IPS DF 6.9 (cell line): ENCODE data around the gene MAPRE2.
"Not testable (repeated sequence)": the region's sequence is repeated elsewhere in the genome, so short reads cannot be mapped to it uniquely, and the experiment has no call there.

Source experiments
- DNase-seq: peaks from one replicate; pipeline ENCODE4 v3.0.0-alpha.2; 2013; ENCODE audit warnings: low read depth, low spot score
- H3K27ac ChIP-seq: one replicate; pipeline ENCODE4 v1.5.1; 2013; ENCODE audit warnings: low read length, control low read depth
- H3K27me3 ChIP-seq: 2 replicates; pipeline ENCODE4 v1.6.1; 2013; ENCODE audit warnings: mild to moderate bottlenecking, low read length; ENCODE audit not compliant: control insufficient read depth, insufficient read depth
- H3K36me3 ChIP-seq: 2 replicates; pipeline ENCODE4 v1.6.1; 2013; ENCODE audit warnings: low read length; ENCODE audit not compliant: control insufficient read depth, insufficient read depth
- H3K4me1 ChIP-seq: 2 replicates; pipeline ENCODE4 v1.6.1; 2013; ENCODE audit warnings: low read length; ENCODE audit not compliant: control insufficient read depth, insufficient read depth
- H3K4me3 ChIP-seq: 2 replicates; pipeline ENCODE4 v1.5.1; 2013; ENCODE audit warnings: mild to moderate bottlenecking, low read length
- H3K9me3 ChIP-seq: 2 replicates; pipeline ENCODE4 v1.6.1; 2013; ENCODE audit warnings: low read length, inconsistent platforms; ENCODE audit not compliant: control insufficient read depth, insufficient read depth
- WGBS: extraction: QIAGEN DNeasy Blood & Tissue Kit; methylation state at CpG from one replicate; pipeline ENCODE4 v1.1.7; 2013; ENCODE audit warnings: mixed read lengths, missing lambda C conversion rate; ENCODE audit not compliant: insufficient read length, insufficient coverage; 5-methylcytosine and 5-hydroxymethylcytosine counted together

Gene MAPRE2

DNA sequence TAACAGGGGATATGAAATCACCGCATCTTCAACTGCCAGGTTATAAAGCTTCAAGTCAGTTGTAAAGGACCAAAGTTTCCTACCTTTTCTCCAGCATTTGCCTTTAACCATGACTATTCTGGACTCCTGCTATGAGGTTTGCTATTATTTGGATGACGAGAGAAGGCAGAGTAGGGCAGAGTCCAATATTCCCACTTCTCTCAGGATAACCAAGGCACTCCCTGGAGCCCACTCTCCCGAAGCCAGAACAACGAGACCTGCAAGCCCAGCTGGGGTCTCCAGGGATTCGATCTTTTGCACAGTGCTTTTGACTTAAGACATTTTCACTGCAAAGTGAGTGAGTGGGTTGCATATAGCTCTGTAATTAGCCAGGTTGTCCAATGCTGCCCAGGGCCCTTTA lies 122.5 kb downstream of the MAPRE2 start:
- no peaks in the 10 kb centered on the region for H3K9me3 ChIP-seq
- no peak overlapping the region for H3K27ac ChIP-seq
- no peak overlapping the region for H3K4me3 ChIP-seq
- no peaks in the 10 kb centered on the region for H3K36me3 ChIP-seq
- no CpG with 5 or more reads among the region's 5 CpGs for WGBS
- no peak for DNase-seq
- H3K4me1 ChIP-seq, result no peaks in the 10 kb centered on the region
- no peaks in the 10 kb centered on the region for H3K27me3 ChIP-seq

DNA sequence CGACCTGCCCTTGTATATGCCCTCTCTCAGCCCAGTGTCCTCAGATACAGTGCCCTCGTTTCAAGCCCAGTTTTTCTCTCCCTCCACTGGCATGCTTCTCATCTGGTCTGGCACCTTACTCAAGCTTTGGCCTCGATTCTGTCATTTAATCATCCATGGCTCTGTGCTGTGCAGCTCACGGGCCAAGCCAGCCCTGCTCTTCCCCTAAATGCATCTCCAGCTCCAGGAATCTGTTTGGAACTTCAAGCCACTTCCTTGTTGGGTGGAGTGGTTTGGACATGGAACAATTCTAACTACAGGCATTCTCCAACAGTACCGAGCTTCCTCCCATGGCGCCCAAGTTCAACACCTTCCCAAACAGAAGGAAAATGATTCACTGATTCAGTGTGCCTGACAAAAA lies 122.9 kb downstream of the MAPRE2 start:
- H3K9me3 ChIP-seq, result no peaks in the 10 kb centered on the region
- no peak overlapping the region for H3K4me3 ChIP-seq
- DNase-seq, result no peak
- no peaks in the 10 kb centered on the region for H3K27me3 ChIP-seq
- no peak overlapping the region for H3K27ac ChIP-seq
- no CpG with 5 or more reads among the region's 6 CpGs for WGBS
- no peaks in the 10 kb centered on the region for H3K36me3 ChIP-seq
- H3K4me1 ChIP-seq, result no peaks in the 10 kb centered on the region

DNA sequence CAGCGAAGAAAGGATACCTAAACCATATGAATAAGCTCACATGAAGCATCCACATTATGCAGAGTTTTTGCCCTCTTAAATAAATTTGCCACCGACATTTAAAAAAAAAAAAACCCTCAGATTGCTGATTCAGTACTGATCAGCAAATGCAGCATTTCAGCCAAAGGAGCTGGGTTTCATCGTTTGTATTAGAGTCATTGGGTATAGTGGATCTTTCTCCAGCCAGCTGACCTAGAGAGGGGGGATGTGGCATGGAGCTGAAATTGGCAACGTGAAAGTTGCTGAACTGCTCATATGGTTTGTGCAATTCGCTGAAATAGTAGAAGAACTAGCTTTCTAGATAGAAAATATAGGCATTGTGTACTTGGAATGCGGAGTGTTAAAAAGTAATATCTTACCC lies 126.1 kb downstream of the MAPRE2 start:
- DNase-seq, result no peak
- Histone ChIP-seq H3K9me3 (no peaks in the 10 kb centered on the region), H3K4me3 (no peak overlapping the region), H3K27ac (no peak overlapping the region), H3K27me3 (no peaks in the 10 kb centered on the region), H3K36me3 (no peaks in the 10 kb centered on the region), H3K4me1 (no peaks in the 10 kb centered on the region)
- no CpG with 5 or more reads among the region's 6 CpGs for WGBS

GRCh38 chr18:35167857-35168256 lies 126.6 kb downstream of the MAPRE2 start:
- Histone ChIP-seq H3K27me3 (no peaks in the 10 kb centered on the region), H3K27ac (no peak overlapping the region), H3K36me3 (no peaks in the 10 kb centered on the region), H3K9me3 (no peaks in the 10 kb centered on the region), H3K4me3 (no peak overlapping the region), H3K4me1 (no peaks in the 10 kb centered on the region)
- DNase-seq, result no peak

DNA sequence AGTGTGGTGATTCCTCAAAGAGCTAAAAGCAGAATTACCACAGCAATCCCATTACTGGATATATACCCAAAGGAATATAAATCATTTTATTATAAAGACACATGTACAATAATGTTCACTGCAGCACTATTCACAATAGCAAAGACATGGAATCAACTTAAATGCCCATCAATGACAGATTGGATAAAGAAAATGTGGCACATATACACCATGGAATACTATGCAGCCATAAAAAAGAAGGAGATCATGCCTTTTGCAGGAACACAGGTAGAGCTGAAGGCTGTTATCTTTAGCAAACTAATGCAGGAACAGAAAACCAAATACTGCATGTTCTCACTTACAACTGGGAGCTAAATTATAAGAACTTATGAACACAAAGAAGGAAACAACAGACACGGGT lies 129.1 kb downstream of the MAPRE2 start:
- H3K36me3 ChIP-seq, H3K27me3 ChIP-seq, DNase-seq, H3K4me3 ChIP-seq, H3K4me1 ChIP-seq, H3K9me3 ChIP-seq, H3K27ac ChIP-seq: not testable (repeated sequence)
- WGBS, result no CpG with 5 or more reads among the region's 1 CpG

DNA sequence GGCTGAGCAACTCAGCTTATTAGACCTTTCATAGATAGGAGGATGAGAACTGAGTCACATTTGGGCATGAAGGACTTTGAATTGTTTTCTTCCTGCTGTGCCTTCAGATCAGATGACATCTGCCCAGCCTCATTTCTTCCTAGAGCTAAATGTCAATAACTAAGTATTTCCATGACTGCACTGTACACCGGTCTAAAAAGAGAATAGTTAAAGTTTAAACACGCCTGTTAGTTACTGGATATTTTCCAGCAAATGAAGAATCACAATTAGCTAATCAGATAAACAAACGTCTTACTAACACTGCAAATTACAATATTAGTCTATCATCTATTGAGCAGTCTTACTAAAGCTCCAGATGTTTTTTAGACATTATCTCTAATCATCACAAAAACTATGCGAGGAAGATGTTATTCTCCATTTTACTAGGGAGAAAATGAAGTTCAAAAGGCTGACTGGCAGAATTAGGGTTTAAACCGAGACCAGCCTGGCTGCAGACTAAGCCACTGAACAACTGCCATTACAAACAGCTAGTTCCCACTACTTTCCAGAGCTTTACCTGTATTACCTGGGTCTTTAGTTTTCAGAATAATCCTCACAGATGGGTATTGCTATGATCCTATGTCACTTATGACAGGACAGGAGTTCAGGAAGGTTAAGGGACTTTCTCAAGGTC lies 130.2 kb downstream of the MAPRE2 start:
- Histone ChIP-seq H3K9me3 (no peaks in the 10 kb centered on the region), H3K36me3 (no peaks in the 10 kb centered on the region), H3K27ac (no peak overlapping the region), H3K27me3 (no peaks in the 10 kb centered on the region), H3K4me3 (no peak overlapping the region), H3K4me1 (no peaks in the 10 kb centered on the region)
- no CpG with 5 or more reads among the region's 5 CpGs for WGBS
- DNase-seq, result no peak

DNA sequence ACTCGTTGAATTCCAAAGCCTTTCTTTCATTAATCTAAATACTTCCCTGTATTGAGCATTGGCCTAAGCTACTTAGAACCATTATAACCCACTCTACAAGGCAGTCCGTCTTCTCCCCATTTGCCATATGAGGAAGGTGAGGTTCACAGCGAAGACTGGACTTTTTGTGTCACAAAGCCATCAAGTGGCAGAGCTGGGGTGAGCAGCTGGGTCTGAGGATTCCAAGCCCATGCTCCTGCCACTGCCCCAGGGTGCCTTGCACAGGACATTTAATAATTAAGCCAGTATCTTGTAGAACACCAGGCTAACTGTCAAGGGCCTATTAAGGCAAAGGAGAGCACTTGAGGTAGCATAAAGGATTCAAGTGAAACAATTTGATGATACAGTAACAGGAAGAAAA lies 130.8 kb downstream of the MAPRE2 start:
- no CpG with 5 or more reads among the region's 3 CpGs for whole genome bisulfite sequencing
- Histone ChIP-seq H3K9me3 (no peaks in the 10 kb centered on the region; the same call in 1 of the 2 replicates), H3K36me3 (no peaks in the 10 kb centered on the region), H3K4me1 (no peaks in the 10 kb centered on the region), H3K27ac (no peak overlapping the region), H3K4me3 (no peak overlapping the region), H3K27me3 (no peaks in the 10 kb centered on the region)
- DNase-seq, result no peak

GRCh38 chr18:35172451-35173035 lies 131.3 kb downstream of the MAPRE2 start:
- DNase-seq, result no peak
- no peaks in the 10 kb centered on the region for H3K4me1 ChIP-seq
- no peak overlapping the region for H3K4me3 ChIP-seq
- H3K9me3 ChIP-seq, result no peaks in the 10 kb centered on the region; the same call in 1 of the 2 replicates
- H3K27ac ChIP-seq, result no peak overlapping the region
- H3K36me3 ChIP-seq, result no peaks in the 10 kb centered on the region
- no CpG with 5 or more reads among the region's 2 CpGs for WGBS
- no peaks in the 10 kb centered on the region for H3K27me3 ChIP-seq

DNA sequence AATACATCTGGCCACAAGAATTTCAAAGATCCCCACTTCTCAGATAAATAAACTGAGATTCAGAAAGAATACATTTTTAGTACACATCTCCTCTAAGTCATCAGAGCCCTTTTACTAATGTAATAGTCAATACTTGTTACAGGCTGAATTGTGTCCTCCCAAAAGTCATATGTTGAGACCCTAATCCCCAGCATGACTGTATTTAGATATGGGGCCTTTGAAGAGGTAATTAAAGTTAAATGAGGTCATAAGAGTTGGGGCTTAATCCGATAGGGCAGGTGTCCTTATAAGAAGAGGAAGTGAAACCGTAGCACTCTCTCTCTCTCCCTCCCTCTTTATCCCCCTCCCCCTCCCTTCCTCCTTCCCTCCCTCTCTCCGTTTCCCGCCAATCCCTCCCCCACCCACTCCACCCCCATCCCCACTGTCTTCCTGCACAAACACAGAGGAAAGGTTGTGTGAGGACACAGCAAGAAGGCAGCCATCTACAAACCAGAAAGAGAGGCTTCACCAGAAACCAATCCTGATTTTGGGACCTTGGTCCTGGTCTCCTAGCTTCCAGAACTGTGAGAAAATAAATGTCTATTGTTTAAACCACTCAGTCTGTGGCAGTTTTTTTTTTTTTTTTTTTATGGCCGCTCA lies 133.0 kb downstream of the MAPRE2 start:
- DNase-seq, result no peak
- WGBS, result no CpG with 5 or more reads among the region's 5 CpGs
- no peak overlapping the region for H3K27ac ChIP-seq
- H3K36me3 ChIP-seq, result no peaks in the 10 kb centered on the region
- no peaks in the 10 kb centered on the region for H3K27me3 ChIP-seq
- H3K4me1 ChIP-seq, result no peaks in the 10 kb centered on the region
- no peak overlapping the region for H3K4me3 ChIP-seq
- H3K9me3 ChIP-seq, result no peaks in the 10 kb centered on the region; the same call in 1 of the 2 replicates

DNA sequence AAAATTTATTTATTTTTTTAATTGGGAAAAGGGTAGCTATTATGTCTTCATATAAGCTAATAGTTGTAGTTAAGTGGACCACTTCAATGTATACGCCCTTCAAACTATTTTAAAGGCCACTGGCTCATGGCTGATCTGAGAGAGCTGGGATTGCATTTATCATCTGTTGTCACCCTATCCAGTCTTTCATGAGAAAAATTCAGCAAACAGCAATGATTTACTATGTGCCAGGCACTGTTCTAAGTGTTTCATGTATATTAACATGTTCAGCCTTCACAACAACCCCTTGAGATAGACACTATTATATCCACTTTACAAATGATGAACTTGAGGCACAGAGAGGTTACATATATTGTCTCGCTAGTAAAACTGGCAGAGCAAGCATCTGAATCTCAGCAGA lies 133.5 kb downstream of the MAPRE2 start:
- Histone ChIP-seq H3K27me3 (no peaks in the 10 kb centered on the region), H3K27ac (no peak overlapping the region), H3K4me3 (no peak overlapping the region), H3K36me3 (no peaks in the 10 kb centered on the region), H3K4me1 (no peaks in the 10 kb centered on the region), H3K9me3 (no peaks in the 10 kb centered on the region; the same call in 1 of the 2 replicates)
- no CpG with 5 or more reads among the region's 2 CpGs for WGBS
- DNase-seq, result no peak
